ENCODE results near the gene C3.

The C3 gene

GRCh38 chr19:6687114-6687513, 33.3 kb downstream of the C3 start:
- Histone ChIP-seq H3K4me1 (ENCODE audit: low read depth, poor library complexity, severe bottlenecking) (no peaks in the 10 kb centered on the region), H3K4me3 (IDR thresholded peaks at IDR 0.05; ENCODE audit: insufficient read depth, low read depth, low read length) (no peak overlapping the region), H4K20me1 (ENCODE audit: insufficient read depth) (no peaks in the 10 kb centered on the region), H3K27ac (no peak overlapping the region), H3K36me3 (ENCODE audit: insufficient read depth) (no peaks in the 10 kb centered on the region), H3K27me3 (ENCODE audit: insufficient read depth, low read depth) (no peaks in the 10 kb centered on the region; the same call in 1 of the 2 replicates), H3K79me2 (ENCODE audit: insufficient read depth, low read depth) (no peaks in the 10 kb centered on the region), H3K4me2 (no peak overlapping the region), H2AFZ (ENCODE audit: low read depth) (no peak overlapping the region), H3K9ac (no peak overlapping the region)
- TF ChIP-seq, protein P1, sequence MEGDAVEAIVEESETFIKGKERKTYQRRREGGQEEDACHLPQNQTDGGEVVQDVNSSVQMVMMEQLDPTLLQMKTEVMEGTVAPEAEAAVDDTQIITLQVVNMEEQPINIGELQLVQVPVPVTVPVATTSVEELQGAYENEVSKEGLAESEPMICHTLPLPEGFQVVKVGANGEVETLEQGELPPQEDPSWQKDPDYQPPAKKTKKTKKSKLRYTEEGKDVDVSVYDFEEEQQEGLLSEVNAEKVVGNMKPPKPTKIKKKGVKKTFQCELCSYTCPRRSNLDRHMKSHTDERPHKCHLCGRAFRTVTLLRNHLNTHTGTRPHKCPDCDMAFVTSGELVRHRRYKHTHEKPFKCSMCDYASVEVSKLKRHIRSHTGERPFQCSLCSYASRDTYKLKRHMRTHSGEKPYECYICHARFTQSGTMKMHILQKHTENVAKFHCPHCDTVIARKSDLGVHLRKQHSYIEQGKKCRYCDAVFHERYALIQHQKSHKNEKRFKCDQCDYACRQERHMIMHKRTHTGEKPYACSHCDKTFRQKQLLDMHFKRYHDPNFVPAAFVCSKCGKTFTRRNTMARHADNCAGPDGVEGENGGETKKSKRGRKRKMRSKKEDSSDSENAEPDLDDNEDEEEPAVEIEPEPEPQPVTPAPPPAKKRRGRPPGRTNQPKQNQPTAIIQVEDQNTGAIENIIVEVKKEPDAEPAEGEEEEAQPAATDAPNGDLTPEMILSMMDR (conservative IDR thresholded peaks at IDR 0.05; ENCODE audit: low read depth, low read length), result no peak

DNA sequence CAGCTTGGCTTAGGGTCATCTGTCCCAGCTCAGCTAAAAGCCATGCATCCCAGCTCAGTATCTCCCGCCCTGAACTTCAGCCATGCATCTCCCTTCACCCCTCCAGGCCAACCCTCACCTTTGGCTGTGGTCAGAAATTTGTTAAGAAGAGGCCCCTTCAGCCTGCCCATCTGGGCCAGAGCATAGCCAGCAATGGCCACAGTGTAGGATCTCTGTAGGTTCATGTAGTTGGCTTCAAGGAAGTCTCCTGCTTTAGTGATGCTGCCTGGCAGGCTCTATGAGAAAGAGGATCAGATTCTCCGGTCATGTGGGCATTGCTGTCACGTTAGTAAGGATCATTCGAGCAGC, 33.8 kb downstream of the C3 start:
- H3K79me2 ChIP-seq (ENCODE audit: insufficient read depth, low read depth), result no peaks in the 10 kb centered on the region
- no peaks in the 10 kb centered on the region; the same call in 1 of the 2 replicates for H3K27me3 ChIP-seq (ENCODE audit: insufficient read depth, low read depth)
- H3K36me3 ChIP-seq (ENCODE audit: insufficient read depth), result no peaks in the 10 kb centered on the region
- TF ChIP-seq, protein P1 (conservative IDR thresholded peaks at IDR 0.05; ENCODE audit: low read depth, low read length), result no peak
- H3K4me2 ChIP-seq, result no peak overlapping the region
- H3K4me1 ChIP-seq (ENCODE audit: low read depth, poor library complexity, severe bottlenecking), result no peaks in the 10 kb centered on the region
- no peak overlapping the region for H3K4me3 ChIP-seq (IDR thresholded peaks at IDR 0.05; ENCODE audit: insufficient read depth, low read depth, low read length)
- no peak overlapping the region for H3K9ac ChIP-seq
- no peak overlapping the region for H3K27ac ChIP-seq
- H4K20me1 ChIP-seq (ENCODE audit: insufficient read depth), result no peaks in the 10 kb centered on the region
- no peak overlapping the region for H2AFZ ChIP-seq (ENCODE audit: low read depth)

DNA sequence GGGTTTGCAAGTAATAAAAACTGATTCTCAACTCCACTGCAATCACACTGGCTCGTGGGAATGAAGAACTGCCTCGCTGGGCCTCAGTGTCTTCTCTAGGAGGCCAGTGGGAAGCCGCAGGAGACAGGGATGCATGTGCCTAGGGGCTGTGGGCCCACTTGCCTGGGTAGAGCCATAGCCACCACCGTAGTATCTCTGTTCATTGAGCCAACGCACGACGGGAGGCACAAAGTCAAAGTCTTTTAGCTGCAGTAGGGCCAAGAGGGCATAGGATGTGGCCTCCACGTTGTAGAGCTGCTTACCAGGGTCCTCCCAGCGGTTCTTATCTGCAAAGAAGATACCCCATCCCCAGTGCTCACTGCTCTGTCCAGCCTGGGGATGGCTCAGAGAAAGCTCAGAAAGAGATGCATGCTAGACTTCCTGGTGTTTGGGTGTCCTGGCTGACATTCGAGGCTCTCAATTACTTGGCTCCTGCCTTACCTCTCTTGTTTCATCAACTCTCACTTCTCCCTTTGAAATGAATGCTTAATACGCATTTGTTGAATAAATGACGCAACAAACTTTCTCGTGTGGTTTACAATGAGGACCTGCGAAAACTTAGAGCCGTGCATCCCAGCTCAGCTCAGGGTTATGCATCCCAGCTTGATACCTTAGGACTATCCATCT, 34.4 kb downstream of the C3 start:
- no peak overlapping the region for H3K4me3 ChIP-seq (IDR thresholded peaks at IDR 0.05; ENCODE audit: insufficient read depth, low read depth, low read length)
- H3K9ac ChIP-seq, result no peak overlapping the region
- H3K27me3 ChIP-seq (ENCODE audit: insufficient read depth, low read depth), result no peaks in the 10 kb centered on the region; the same call in 1 of the 2 replicates
- no peak overlapping the region for H3K4me2 ChIP-seq
- no peak overlapping the region for H3K27ac ChIP-seq
- H2AFZ ChIP-seq (ENCODE audit: low read depth), result no peak overlapping the region
- no peaks in the 10 kb centered on the region for H3K36me3 ChIP-seq (ENCODE audit: insufficient read depth)
- H3K79me2 ChIP-seq (ENCODE audit: insufficient read depth, low read depth), result no peaks in the 10 kb centered on the region
- no peaks in the 10 kb centered on the region for H4K20me1 ChIP-seq (ENCODE audit: insufficient read depth)
- TF ChIP-seq, protein P1 (conservative IDR thresholded peaks at IDR 0.05; ENCODE audit: low read depth, low read length), result no peak
- H3K4me1 ChIP-seq (ENCODE audit: low read depth, poor library complexity, severe bottlenecking), result no peaks in the 10 kb centered on the region

DNA sequence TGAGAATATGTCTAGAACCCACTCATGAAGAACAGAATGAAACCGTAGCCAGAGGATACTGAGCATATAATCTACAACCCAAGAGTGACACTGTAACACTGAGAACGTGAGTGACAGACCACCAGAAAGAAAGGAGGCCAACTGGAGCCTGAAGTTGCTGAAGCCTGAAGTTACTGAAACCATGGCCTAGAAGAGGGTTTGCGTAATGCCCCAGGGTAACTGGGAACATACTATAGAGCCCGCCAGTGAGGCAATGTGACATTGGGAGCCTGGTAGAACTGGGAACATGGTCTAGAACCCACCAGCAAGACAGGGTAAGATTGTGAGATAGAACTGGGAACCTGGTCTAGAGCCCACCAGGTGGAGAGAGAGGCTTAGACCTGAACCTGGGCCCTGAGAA, 35.0 kb downstream of the C3 start:
- H3K27ac ChIP-seq, result no peak overlapping the region
- no peaks in the 10 kb centered on the region for H4K20me1 ChIP-seq (ENCODE audit: insufficient read depth)
- TF ChIP-seq, protein P1 (conservative IDR thresholded peaks at IDR 0.05; ENCODE audit: low read depth, low read length), result no peak
- H2AFZ ChIP-seq (ENCODE audit: low read depth), result no peak overlapping the region
- H3K79me2 ChIP-seq (ENCODE audit: insufficient read depth, low read depth), result no peaks in the 10 kb centered on the region
- H3K4me1 ChIP-seq (ENCODE audit: low read depth, poor library complexity, severe bottlenecking), result no peaks in the 10 kb centered on the region
- no peak overlapping the region for H3K9ac ChIP-seq
- H3K36me3 ChIP-seq (ENCODE audit: insufficient read depth), result no peaks in the 10 kb centered on the region
- H3K4me3 ChIP-seq (IDR thresholded peaks at IDR 0.05; ENCODE audit: insufficient read depth, low read depth, low read length), result no peak overlapping the region
- H3K4me2 ChIP-seq, result no peak overlapping the region
- no peaks in the 10 kb centered on the region; the same call in 1 of the 2 replicates for H3K27me3 ChIP-seq (ENCODE audit: insufficient read depth, low read depth)
